Thoracic aorta (tissue), 2 donors: Measurements from ENCODE around the gene CUBN. TPM values are rescaled to one million over a fixed set of nuclear protein-coding genes. Genes with fewer than 3 reads are reported as not detected.

Experiments used
- ATAC-seq: fragments of 150-250 bp; one replicate; pipeline ENCODE4 v1.8.0; 2017; ENCODE audit warnings: low read depth; ENCODE audit not compliant: insufficient number of reproducible peaks, low FRiP score
- DNase-seq: peaks from one replicate; pipeline ENCODE4 v3.0.0-alpha.2; 2020; ENCODE audit warnings: low spot score
- H3K27ac ChIP-seq, 2 donors: fragments of 200-600 bp; sonication (generic); 1 replicate in 1 of 2; 2 replicates in 1 of 2; pipeline ENCODE4 v1.5.1; 2016; ENCODE audit warnings: mild to moderate bottlenecking in 2 of 2, moderate library complexity in 2 of 2
- H3K27me3 ChIP-seq: fragments of 200-600 bp; sonication (generic); replicated peaks from 2 replicates; pipeline ENCODE4 v1.6.0; 2016; ENCODE audit warnings: mild to moderate bottlenecking; ENCODE audit not compliant: insufficient read depth
- H3K36me3 ChIP-seq: fragments of 200-600 bp; sonication (generic); one replicate; pipeline ENCODE4 v1.5.1; 2016
- H3K4me1 ChIP-seq, 2 donors: fragments of 200-600 bp; sonication (generic); 1 replicate in 1 of 2; 2 replicates in 1 of 2; pipeline versions ENCODE4 v1.5.1 to v1.6.0; 2016; ENCODE audit warnings: low read depth in 2 of 2, mild to moderate bottlenecking in 1 of 2; ENCODE audit not compliant: control insufficient read depth in 1 of 2
- H3K4me3 ChIP-seq: fragments of 200-600 bp; sonication (generic); 2 replicates; pipeline ENCODE4 v1.5.1; 2016; ENCODE audit warnings: mild to moderate bottlenecking
- H3K9me3 ChIP-seq: fragments of 200-600 bp; sonication (generic); 2 replicates; pipeline ENCODE4 v1.5.1; 2016
- CTCF ChIP-seq: fragments of 200-600 bp; sonication (generic); IDR thresholded peaks from one replicate; pipeline ENCODE4 v1.5.1; 2019; ENCODE audit warnings: antibody characterized with exemption
- total RNA-seq, 2 donors: library from RNA; depleted of rRNA; stranded (reverse); fragments of >200 nt; gene quantifications; one replicate each; pipeline versions ENCODE4 v1.1.0 to v1.2.3, GENCODE V29; 2016

The CUBN gene
- total RNA-seq, 2 donors from 2014 or later, result 4.1 to 4.6 TPM

GRCh38 chr10:16984242-16984641 lies 145.4 kb downstream of the CUBN start:
- peaks cover 7 to 26% of the 10 kb centered on the region in 2 donors for H3K4me1 ChIP-seq
- H3K36me3 ChIP-seq, result no peaks in the 10 kb centered on the region
- no peaks in the 10 kb centered on the region for H3K9me3 ChIP-seq
- no peak overlapping the region for H3K27ac ChIP-seq
- no peak overlapping the region for H3K4me3 ChIP-seq
- ATAC-seq (no peak), DNase-seq (no peak)
- H3K27me3 ChIP-seq, result no peaks in the 10 kb centered on the region
- TF ChIP-seq CTCF, result no peak

GRCh38 chr10:16976803-16977202 lies 152.8 kb downstream of the CUBN start:
- DNase-seq (no peak), ATAC-seq (no peak)
- no peak for TF ChIP-seq CTCF
- Histone ChIP-seq H3K27ac (no peak overlapping the region), H3K4me1 (no peaks in the 10 kb centered on the region), H3K27me3 (no peaks in the 10 kb centered on the region), H3K9me3 (no peaks in the 10 kb centered on the region), H3K36me3 (no peaks in the 10 kb centered on the region), H3K4me3 (no peak overlapping the region)

- no peak overlapping the region for H3K4me3 ChIP-seq
- no peaks in the 10 kb centered on the region for H3K27me3 ChIP-seq
- no peak for TF ChIP-seq CTCF
- no peak overlapping the region for H3K27ac ChIP-seq
- ATAC-seq (no peak), DNase-seq (no peak)
- no peaks in the 10 kb centered on the region for H3K4me1 ChIP-seq
- H3K9me3 ChIP-seq, result no peaks in the 10 kb centered on the region
- H3K36me3 ChIP-seq, result no peaks in the 10 kb centered on the region
Measured at GRCh38 chr10:16975188-16975587, 154.4 kb downstream of the CUBN start.

- TF ChIP-seq CTCF, result no peak
- Histone ChIP-seq H3K9me3 (no peaks in the 10 kb centered on the region), H3K4me1 (peaks cover 4 to 38% of the 10 kb centered on the region in 2 donors), H3K4me3 (peak overlapping the region; percentile 23), H3K36me3 (no peaks in the 10 kb centered on the region), H3K27me3 (no peaks in the 10 kb centered on the region), H3K27ac (peak overlapping the region in 1 of 2 donors; percentile 34)
- ATAC-seq, result no peak
- no peak for DNase-seq
Measured at GRCh38 chr10:16968416-16969041, 161.1 kb downstream of the CUBN start.

- ATAC-seq (no peak), DNase-seq (no peak)
- TF ChIP-seq CTCF, result no peak
- Histone ChIP-seq H3K27ac (peak overlapping the region in 1 of 2 donors; percentile 34), H3K4me3 (peak overlapping the region; percentile 23), H3K4me1 (peaks cover 4 to 38% of the 10 kb centered on the region in 2 donors), H3K36me3 (no peaks in the 10 kb centered on the region), H3K27me3 (no peaks in the 10 kb centered on the region), H3K9me3 (no peaks in the 10 kb centered on the region)
Measured at GRCh38 chr10:16967866-16968415, 161.7 kb downstream of the CUBN start.
